DOHH2 (cell line): ENCODE data around the gene NR1H2.

Experiments used
- CTCF ChIP-seq: fragments of 200-600 bp; sonication (generic); IDR thresholded peaks from one replicate; pipeline ENCODE4 v1.5.1; 2014; ENCODE audit warnings: antibody characterized with exemption, mild to moderate bottlenecking, low read depth, low read length; ENCODE audit not compliant: poor library complexity, severe bottlenecking
- EZH2phosphoT487 ChIP-seq: fragments of 200-600 bp; sonication (generic); IDR thresholded peaks from 2 replicates; pipeline ENCODE4 v1.6.1; 2017; ENCODE audit warnings: borderline replicate concordance, mild to moderate bottlenecking, antibody characterized with exemption, low read length, moderate library complexity, mixed read lengths

GRCh38 chr19:50356691-50357177, 19.5 kb upstream of the NR1H2 start:
- TF ChIP-seq CTCF (no peak), EZH2phosphoT487 (no peak)
